ENCODE results near the gene AFF4. TPM values are rescaled to one million over a fixed set of nuclear protein-coding genes. Genes with fewer than 3 reads are reported as not detected.

The AFF4 gene
- total RNA-seq, 4 donors from 2014 or later: 70.5 to 85.3 (median 73.2) TPM

GRCh38 chr5:132890817-132891216, 72.6 kb downstream of the AFF4 start:
- Histone ChIP-seq H3K9me3 (no peaks in the 10 kb centered on the region), H3K4me3 (no peak overlapping the region), H3K27me3 (no peaks in the 10 kb centered on the region), H3K27ac (no peak overlapping the region), H3K4me1 (peaks cover 0 to 5% (median 0%) of the 10 kb centered on the region in 4 donors), H3K36me3 (peaks cover 3 to 91% (median 22%) of the 10 kb centered on the region in 3 donors)
- 93 to 94% methylated on average over 4 of the region's 4 CpGs for WGBS, 2 donors
- TF ChIP-seq EP300 (IDR thresholded peaks at IDR 0.05): no peak
- TF ChIP-seq POLR2A (IDR thresholded peaks at IDR 0.05): no peak
- TF ChIP-seq, protein P1, sequence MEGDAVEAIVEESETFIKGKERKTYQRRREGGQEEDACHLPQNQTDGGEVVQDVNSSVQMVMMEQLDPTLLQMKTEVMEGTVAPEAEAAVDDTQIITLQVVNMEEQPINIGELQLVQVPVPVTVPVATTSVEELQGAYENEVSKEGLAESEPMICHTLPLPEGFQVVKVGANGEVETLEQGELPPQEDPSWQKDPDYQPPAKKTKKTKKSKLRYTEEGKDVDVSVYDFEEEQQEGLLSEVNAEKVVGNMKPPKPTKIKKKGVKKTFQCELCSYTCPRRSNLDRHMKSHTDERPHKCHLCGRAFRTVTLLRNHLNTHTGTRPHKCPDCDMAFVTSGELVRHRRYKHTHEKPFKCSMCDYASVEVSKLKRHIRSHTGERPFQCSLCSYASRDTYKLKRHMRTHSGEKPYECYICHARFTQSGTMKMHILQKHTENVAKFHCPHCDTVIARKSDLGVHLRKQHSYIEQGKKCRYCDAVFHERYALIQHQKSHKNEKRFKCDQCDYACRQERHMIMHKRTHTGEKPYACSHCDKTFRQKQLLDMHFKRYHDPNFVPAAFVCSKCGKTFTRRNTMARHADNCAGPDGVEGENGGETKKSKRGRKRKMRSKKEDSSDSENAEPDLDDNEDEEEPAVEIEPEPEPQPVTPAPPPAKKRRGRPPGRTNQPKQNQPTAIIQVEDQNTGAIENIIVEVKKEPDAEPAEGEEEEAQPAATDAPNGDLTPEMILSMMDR (IDR thresholded peaks at IDR 0.05): no peak
- no peak for DNase-seq (ENCODE audit: low spot score in 2 of 2)

DNA sequence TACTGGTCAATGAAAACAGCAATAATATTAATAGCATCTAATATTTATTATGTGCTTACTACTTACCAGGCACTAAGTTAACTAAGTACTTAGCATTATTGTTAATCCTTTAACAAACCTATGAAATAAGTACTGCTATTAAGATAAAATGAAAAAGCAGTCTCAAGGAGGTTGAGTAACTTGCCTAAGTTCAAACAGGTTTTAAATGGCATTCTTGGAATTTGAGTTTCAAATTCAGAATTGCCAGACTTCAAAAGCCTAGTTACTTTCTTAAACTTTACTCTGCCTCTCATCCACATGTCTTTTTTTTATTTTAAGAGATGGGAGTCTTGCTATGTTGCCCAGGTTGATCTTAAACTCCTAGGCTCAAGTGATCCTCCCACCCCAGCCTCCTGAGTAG, 73.9 kb downstream of the AFF4 start:
- no peak for DNase-seq (ENCODE audit: low spot score in 2 of 2)
- H3K27ac ChIP-seq: no peak overlapping the region
- no peaks in the 10 kb centered on the region for H3K27me3 ChIP-seq
- no peak for TF ChIP-seq POLR2A (IDR thresholded peaks at IDR 0.05)
- no peak overlapping the region for H3K4me3 ChIP-seq
- H3K36me3 ChIP-seq: peaks cover 3 to 86% (median 23%) of the 10 kb centered on the region in 3 donors
- H3K4me1 ChIP-seq: peaks cover 0 to 5% (median 0%) of the 10 kb centered on the region in 4 donors
- H3K9me3 ChIP-seq: no peaks in the 10 kb centered on the region

GRCh38 chr5:132887283-132887682, 76.2 kb downstream of the AFF4 start:
- Histone ChIP-seq H3K4me3 (no peak overlapping the region), H3K36me3 (peaks cover 3 to 84% (median 13%) of the 10 kb centered on the region in 3 donors), H3K4me1 (peaks cover 0 to 14% (median 0%) of the 10 kb centered on the region in 4 donors), H3K27ac (no peak overlapping the region), H3K27me3 (no peaks in the 10 kb centered on the region), H3K9me3 (no peaks in the 10 kb centered on the region)
- WGBS, 2 donors: 10 to 22% methylated on average over 1 of the region's 1 CpG
- DNase-seq (ENCODE audit: low spot score in 2 of 2): no peak
- TF ChIP-seq POLR2A (IDR thresholded peaks at IDR 0.05): no peak

- 92 to 93% methylated on average over 11 of the region's 11 CpGs for WGBS, 2 donors
- no peaks in the 10 kb centered on the region for H3K9me3 ChIP-seq
- H3K4me1 ChIP-seq: peaks cover 0 to 11% (median 0%) of the 10 kb centered on the region in 4 donors
- H3K4me3 ChIP-seq: no peak overlapping the region
- no peak overlapping the region for H3K27ac ChIP-seq
- DNase-seq (ENCODE audit: low spot score in 2 of 2): no peak
- H3K27me3 ChIP-seq: no peaks in the 10 kb centered on the region
- TF ChIP-seq, protein P1 (IDR thresholded peaks at IDR 0.05): no peak
- TF ChIP-seq EP300 (IDR thresholded peaks at IDR 0.05) (no peak), POLR2A (IDR thresholded peaks at IDR 0.05) (no peak)
- H3K36me3 ChIP-seq: peaks cover 3 to 84% (median 13%) of the 10 kb centered on the region in 3 donors
Observed at GRCh38 chr5:132886064-132886823, 77.2 kb downstream of the AFF4 start.

DNA sequence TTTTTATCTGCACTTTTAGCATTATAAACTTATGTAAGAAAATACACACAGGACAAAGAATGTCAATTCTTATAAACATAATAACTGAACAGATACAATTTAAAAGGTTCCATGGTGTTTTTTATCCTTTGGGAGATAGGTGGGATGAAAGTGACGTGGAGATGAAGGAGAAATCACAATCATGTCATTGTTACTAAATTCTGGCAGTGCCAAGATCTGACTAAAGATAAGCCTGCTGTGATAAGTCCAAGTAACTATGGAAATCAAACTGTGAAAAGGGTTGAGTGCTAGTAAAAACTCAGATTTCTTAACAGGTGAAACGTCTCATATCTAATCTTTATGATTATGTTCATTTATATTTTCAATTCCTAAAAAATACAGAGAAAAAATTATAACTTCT, 78.9 kb downstream of the AFF4 start:
- TF ChIP-seq POLR2A (IDR thresholded peaks at IDR 0.05) (no peak), EP300 (IDR thresholded peaks at IDR 0.05) (no peak)
- TF ChIP-seq, protein P1 (IDR thresholded peaks at IDR 0.05): no peak
- peaks cover 0 to 11% (median 0%) of the 10 kb centered on the region in 4 donors for H3K4me1 ChIP-seq
- WGBS, 2 donors: 61% methylated on average over 2 of the region's 2 CpGs
- H3K36me3 ChIP-seq: peaks cover 4 to 87% (median 16%) of the 10 kb centered on the region in 3 donors
- no peak for DNase-seq (ENCODE audit: low spot score in 2 of 2)
- no peaks in the 10 kb centered on the region for H3K27me3 ChIP-seq
- H3K9me3 ChIP-seq: no peaks in the 10 kb centered on the region
- H3K4me3 ChIP-seq: no peak overlapping the region
- H3K27ac ChIP-seq: no peak overlapping the region

DNA sequence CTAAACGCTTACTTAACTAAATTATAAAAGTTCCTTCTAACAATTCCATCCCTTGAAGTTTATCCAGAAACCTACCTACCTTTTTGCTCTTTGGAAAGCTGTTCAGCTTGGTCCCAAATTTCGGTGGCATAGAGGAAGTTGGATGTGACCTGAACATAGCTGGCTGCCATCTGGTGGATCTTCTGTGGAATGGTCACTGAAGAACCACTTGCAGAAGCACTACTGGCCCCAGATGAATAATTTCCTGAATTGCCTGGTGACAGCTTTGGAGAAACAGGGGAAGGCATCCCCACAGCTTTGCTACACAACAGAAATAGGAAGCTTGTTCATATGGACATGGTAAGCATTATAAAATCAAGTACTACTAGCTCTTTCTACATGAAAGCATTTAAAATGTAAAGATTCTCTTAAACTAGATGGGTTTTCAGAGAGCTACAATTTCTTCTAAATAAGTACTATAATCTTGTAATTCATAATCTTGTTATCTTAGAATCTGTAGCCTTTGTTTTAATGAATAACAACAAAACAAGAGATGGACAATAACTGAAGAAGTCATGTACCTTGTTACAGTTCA, 80.1 kb downstream of the AFF4 start:
- WGBS, 2 donors: 41 to 44% methylated on average over 2 of the region's 2 CpGs
- DNase-seq (ENCODE audit: low spot score in 2 of 2): peak in 1 of 2 donors; percentile 18
- Histone ChIP-seq H3K27me3 (no peaks in the 10 kb centered on the region), H3K36me3 (peaks cover 4 to 81% (median 12%) of the 10 kb centered on the region in 3 donors), H3K4me3 (no peak overlapping the region), H3K27ac (no peak overlapping the region), H3K4me1 (peaks cover 0 to 11% (median 0%) of the 10 kb centered on the region in 4 donors), H3K9me3 (no peaks in the 10 kb centered on the region)
- TF ChIP-seq, protein P1 (IDR thresholded peaks at IDR 0.05): peak; percentile 49 to 61 (median 52)
- no peak for TF ChIP-seq EP300 (IDR thresholded peaks at IDR 0.05)
